HG03565 (cell line): ENCODE results near the gene TSGA10.
"Not testable (repeated sequence)": the region's sequence is repeated elsewhere in the genome, so short reads cannot be mapped to it uniquely, and the experiment has no call there.

Experiments
- ATAC-seq: cut with Tn5 transposase; IDR thresholded peaks from one replicate; pipeline ENCODE4 v1.9.1; 2021; ENCODE audit warnings: mild to moderate bottlenecking, moderate library complexity; ENCODE audit not compliant: unreplicated experiment

Gene TSGA10

DNA sequence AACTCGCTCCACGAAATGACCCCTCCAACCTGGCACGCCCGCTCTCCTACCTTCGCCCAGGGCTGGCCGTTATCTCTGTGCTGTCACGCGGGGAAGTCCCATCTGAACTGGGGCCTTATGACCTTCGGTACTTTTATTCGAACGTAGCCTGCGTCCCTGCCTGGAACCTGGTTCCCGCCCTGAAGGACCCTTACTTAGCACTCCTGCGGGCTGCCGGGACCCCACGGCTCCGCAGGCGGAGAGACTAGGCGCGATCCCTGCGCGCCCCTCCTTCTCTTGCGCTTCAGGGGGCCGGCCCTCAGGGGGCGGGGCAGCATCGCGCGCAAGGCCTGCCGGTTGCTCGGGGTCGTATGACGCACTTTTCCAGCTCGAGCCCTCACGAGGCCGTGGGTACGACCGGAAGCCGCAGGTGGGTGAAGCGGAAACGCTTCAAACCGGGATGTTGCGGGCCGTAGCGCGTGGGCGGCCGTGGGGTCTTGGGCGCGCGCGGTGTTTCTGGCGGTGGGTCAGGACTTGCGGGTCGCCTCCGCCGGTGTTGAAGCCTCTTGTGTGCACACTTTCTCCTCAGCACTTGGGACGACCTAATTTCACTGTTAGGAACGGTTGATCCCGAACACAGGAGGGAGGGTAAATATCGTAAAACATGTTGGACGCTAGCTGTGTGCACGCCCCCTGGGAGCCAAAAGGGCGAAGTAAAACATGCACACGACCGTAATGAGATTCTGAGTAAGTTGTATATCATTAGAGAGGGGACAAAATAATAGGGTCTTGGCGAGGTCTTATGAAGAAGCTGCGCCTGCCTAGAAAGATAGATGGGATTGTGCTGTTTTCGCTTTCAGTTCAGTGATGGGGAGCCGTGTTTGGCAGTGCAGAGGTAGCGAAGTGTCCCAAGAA, at the start of gene TSGA10, which contains the start of gene LIPT1:
Gene TSGA10, minus strand, starts transcription at position 300 of the 894 bp plus-strand sequence. CDS start 45,503 bp downstream, outside the sequence.
Gene LIPT1, plus strand, starts transcription at position 325 of the 894 bp plus-strand sequence. CDS start 6,991 bp downstream, outside the sequence.
- peak; percentile 76 for ATAC-seq

DNA sequence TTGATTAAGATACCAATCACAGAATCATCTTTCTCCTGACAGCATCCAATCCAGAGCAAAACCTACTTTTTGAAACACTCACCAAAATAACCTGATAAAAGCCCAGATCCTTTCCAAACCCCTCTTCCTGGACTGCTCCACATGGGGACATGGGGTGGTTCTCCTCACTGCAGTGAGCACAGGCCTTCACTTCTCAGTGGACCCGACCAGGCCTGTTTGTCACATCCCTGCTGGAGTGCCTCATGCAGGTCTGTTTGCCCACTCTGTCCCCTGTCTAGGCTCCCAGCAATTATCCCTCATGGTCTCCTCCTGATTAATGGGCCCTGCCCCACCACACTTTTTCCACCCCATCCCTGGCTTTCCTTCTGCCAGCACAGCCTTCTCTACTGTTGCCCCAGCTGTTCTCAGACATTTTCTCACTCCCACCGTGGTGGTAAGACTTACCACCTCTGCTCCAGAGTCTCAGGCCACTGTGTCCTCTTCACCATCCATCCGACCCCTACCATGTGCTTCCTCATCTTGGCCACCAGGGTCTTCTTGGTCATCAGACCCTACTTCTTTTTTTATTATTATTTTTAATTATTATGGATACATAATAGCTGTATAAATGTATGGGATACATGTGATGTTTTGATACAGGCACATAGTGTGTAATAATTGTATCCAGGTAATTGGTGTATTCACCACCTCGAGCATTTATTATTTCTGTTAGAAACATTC, 47.4 kb upstream of the TSGA10 start:
- no peak for ATAC-seq

DNA sequence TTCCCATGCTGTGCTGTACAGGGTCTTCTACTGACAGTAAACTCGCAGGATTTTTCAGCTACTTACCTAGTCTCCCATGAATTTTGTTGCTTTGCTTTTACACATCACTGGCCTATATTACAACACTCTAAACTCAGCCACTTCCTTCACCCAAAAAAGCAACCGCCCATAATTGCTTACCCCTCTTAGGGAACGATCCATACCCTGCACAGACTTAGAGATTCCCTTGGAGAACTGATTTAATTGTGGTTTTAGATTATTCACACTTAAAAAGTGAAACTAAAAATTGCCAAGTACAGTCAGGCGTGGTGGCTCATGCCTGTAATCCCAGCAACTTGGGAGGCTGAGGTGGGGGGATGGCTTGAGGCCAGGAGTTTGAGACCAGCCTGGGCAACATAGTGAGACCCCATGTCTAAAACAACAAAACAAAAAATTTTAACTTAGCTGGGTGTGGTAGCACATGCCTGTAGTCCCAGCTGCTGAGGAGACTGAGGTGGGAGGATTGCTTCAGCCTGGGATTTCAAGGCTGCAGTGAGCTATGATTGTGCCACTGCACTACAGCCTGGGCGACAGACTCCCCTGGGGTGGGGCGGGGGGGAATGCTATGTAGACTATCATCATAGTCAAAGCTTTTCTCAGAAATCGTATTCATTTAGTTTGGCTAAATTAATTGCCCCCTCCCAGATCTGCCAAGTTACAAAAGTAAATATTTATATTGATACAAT, 45.5 kb upstream of the TSGA10 start:
- ATAC-seq, result no peak

- ATAC-seq, result no peak
These were observed 43.5 kb upstream of the TSGA10 start for GRCh38 chr2:99198103-99198841.

DNA sequence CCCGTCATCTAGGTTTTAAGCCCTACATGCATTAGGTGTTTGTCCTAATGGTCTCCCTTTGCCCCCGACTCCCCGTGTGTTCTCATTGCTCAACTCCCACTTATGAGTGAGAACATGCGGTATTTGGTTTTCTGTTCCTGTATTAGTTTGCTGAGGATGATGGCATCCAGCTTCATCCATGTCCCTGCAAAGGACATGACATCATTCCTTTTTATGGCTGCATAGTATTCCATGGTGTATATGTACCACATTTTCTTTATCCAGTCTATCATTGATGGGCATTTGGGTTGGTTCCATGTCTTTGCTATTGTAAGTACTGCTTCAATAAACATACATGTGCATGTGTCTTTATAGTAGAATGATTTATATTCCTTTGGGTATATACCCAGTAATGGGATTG, 37.6 kb upstream of the TSGA10 start:
- ATAC-seq, result not testable (repeated sequence)

DNA sequence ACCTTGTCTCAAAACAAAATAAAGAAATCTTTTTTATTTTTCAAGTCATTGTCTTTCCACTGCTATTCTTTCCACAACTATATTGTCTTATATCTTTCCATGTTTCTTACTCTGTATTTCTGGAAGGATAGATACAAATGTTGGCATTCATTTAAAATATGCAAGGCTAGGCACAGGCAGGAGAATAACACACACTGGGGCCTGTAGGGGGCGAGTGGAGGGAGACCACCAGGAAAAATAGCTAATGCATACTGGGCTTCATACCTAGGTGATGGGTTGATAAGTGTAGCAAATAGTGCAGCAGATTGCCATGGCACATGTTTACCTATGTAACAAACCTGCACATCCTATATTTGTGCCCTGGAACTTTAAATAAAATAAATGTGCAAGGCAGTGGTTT, 35.8 kb upstream of the TSGA10 start:
- no peak for ATAC-seq

DNA sequence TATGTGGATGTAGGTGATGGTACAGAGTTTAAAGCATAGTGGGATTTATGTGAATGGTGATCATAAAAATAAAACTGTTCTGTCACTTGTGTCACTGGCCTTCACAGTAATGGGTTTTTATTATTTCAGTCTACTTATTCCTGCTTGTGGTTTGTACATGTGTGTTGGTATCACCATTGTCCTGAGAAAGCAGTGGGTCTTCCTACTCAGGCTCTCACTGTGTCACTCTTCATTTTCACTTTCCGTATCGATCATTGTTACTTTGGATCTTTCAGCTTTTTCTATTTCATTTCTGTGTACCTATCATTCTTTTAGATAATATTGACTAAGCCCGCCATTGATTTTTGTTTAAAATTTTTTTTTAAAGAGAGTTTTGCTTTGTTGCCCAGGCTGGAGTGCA, 33.6 kb upstream of the TSGA10 start:
- no peak for ATAC-seq

- no peak for ATAC-seq
These were observed 32.3 kb upstream of the TSGA10 start for GRCh38 chr2:99187011-99187410.

DNA sequence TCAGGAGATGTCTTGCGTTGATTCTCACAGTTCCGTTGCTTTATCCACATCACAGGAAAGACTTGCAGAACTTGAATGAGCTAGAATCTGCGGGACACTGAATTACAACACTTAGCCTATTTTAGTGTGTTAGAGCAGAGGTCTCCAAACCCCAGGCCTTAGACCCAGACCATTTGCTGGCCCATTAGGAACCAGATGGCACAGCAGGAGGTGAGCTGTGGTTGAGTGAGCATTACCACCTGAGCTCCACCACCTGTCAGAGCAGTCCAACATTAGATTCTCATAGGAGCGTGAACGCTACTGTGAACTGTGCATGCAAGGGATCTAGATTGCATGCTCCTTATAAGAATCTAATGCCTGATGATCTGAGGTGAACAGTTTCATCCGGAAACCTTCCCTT, 30.1 kb upstream of the TSGA10 start:
- no peak for ATAC-seq

DNA sequence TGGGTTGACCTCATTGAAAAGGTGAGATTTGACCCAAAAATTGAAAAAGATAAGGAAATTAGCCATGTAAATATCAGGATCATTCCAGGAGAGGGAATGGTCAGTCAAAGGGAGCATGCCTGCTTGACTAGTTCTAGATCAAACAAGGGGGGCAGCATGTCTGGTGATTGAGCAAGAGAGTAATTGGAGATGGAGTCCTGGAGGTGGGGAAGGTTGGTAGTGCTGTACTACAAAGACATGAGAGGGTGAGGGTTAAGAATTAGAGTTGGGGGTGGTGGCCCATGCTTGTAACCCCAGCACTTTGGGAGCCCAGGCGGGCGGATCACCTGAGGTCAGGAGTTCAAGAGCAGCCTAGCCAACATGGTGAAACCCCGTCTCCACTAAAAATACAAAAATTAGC, 28.3 kb upstream of the TSGA10 start:
- no peak for ATAC-seq

DNA sequence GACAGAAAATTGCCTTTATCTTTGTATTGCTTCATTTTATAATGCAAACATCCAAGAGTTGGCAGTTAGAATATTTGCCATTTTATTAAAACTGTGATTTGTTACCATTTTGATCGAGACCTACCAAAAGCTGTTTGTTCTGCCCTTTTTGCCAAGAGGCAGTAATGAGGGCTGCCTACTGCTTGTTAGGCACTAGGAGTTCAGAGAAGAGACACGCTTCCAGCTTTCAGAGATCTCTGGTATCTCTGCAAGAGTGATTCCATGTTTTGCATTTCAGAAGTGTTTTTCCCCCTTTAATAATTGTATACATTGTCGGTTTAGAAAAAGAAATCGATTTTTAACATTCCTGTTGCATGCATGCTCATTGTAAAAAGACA, 26.9 kb upstream of the TSGA10 start:
- ATAC-seq, result no peak

DNA sequence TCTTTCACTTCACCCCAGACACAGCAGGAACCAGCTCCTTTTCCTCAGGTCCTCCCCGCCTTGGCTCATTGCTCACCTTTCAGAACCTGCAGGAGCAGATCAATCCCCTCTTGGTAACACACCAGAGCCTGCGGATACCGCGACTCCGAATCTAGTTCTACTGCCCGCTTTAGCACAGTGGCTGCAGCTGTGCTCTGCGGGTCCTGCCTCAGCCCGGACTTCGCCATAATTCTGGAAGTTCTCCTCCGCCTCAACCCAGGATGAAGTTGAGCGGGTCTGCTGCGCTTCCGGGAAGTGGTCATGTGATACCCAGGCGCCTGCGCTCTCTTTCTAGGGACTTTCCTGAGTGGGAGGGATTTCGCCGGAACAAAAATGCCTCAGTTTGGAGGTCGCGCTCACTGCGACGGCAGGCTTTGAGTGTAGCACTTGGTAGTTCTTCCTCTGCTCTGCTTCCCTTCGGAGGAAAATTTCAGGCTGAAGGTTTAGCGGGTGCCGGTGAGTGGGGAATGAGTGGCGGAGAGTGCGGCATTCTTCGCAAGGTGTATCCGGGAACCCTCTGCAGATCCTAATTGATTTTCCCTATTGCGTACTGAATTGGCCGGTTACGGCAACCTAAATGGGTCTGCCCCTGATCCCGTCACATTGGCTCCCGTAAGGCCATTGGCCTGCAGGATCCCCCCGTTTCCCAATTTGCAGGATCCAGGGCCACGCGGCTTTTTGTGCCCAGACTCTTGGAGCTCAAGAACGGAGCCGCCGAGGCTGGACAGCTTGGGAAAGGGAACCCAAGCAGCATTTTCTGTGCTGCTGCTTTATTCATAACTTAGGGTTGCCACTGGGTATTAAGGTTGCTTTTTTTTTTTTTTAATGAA, 26.2 kb upstream of the TSGA10 start, which contains the start of the genes MITD1 and MRPL30:
Gene MITD1, minus strand, starts transcription at position 304 of the 869 bp plus-strand sequence. Its CDS starts 77 bp downstream, at position 227.
Gene MRPL30, plus strand, starts transcription at position 430 of the 869 bp plus-strand sequence. CDS start 5,020 bp downstream, outside the sequence.
- peak; percentile 89 for ATAC-seq

DNA sequence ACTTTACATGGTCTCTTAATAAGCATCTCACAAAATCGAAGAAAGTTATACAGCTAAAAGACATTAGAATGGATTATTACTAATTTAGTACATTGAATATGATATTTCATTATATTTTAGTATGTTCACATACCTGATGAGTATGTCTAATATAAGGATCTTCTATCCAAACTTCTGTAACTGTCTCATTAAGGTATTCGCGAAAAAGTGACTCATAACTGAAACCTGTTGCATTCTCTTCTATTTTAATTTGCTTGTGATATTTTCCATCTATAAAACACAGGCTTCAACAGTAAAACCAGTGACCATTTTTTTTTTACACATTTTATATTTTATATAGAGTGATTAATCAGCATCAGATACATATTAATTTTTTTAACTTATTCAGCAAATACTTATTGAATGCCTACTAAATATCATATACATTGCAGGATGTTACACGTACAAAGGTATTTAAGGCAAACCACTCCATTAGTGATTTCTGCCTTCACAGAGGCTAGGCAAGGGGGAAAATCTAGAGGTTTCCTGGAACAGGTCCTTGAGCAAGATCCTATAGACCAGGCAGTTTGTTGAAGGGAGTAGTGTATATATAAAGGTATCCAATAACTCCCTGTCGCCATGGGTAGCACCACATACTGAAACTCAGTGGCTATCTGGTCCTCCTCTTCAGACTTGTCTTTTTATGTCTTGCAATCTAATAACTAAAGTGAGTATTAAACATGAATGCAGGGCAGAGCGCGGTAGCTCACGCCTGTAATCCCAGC, 16.8 kb upstream of the TSGA10 start:
- ATAC-seq, result no peak

- ATAC-seq, result no peak
These were observed 14.8 kb upstream of the TSGA10 start for GRCh38 chr2:99169534-99169933.

DNA sequence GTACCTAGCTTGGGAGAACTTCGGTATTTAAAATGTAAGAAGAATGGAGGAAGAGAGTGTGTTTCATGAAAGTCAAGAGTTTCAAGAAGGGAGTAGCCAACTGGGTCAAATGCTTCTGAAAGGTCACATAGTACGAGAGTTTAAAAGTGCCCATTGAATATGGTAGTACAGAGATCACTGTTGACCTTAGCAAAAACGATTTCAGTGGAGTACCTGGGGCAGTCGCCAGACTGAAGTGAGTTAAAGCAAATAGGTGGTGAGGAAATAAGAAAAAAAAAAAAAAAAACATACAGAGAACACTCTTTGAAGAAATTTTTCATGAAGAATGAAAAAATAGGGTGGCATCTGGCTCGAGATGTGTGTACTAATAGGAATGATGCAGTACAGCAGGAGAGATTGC, 11.5 kb upstream of the TSGA10 start:
- no peak for ATAC-seq

GRCh38 chr2:99159594-99159993, 4.9 kb upstream of the TSGA10 start:
- no peak for ATAC-seq

GRCh38 chr2:99158599-99158998, 3.9 kb upstream of the TSGA10 start:
- no peak for ATAC-seq

- ATAC-seq, result no peak
These were observed 2.1 kb upstream of the TSGA10 start for GRCh38 chr2:99156891-99157290.
